K562 (cell line): Measurements from ENCODE around the gene CERS6. TPM values are rescaled to one million over a fixed set of nuclear protein-coding genes. Genes with fewer than 3 reads are reported as not detected.

Experiments used
- ATF1 ChIP-seq, 2 experiments: fragments of 450-650 bp in 1 of 2; IDR thresholded peaks; 2 replicates each; pipeline ENCODE4 v1.6.1; 2016; ENCODE audit warnings: missing compliant biosample characterization in 1 of 2, missing genetic modification characterization in 1 of 2
- ATF2 ChIP-seq: sonication (generic); formaldehyde crosslinking; IDR thresholded peaks from 2 replicates; pipeline ENCODE4 v1.8.1; 2022; ENCODE audit warnings: missing genetic modification reagents
- CREBBP ChIP-seq: IDR thresholded peaks from one replicate; pipeline ENCODE4 v1.6.1; 2012; ENCODE audit warnings: low read depth, mild to moderate bottlenecking, control low read depth, inconsistent platforms, low read length
- CUX1 ChIP-seq: fragments of 200-800 bp; sonication (Bioruptor generic); IDR thresholded peaks from 2 replicates; pipeline ENCODE4 v1.6.1; 2016; ENCODE audit warnings: missing genetic modification characterization, missing compliant biosample characterization
- NONO ChIP-seq, 2 experiments: fragments of 200-400 bp in 1 of 2; fragments of 450-650 bp in 1 of 2; formaldehyde crosslinking in 1 of 2; IDR thresholded peaks; 2 replicates each; pipeline ENCODE4 v1.6.1; 2017; ENCODE audit warnings: low read depth in 2 of 2, mild to moderate bottlenecking in 2 of 2, moderate library complexity in 2 of 2, low read length in 1 of 2
- NR3C1 ChIP-seq: sonication (generic); formaldehyde crosslinking; IDR thresholded peaks from 2 replicates; pipeline ENCODE4 v1.8.1; 2022; ENCODE audit warnings: missing genetic modification reagents
- RBM39 ChIP-seq: fragments of 200-400 bp; formaldehyde crosslinking; optimal IDR thresholded peaks from 2 replicates; pipeline ENCODE3; 2018; ENCODE audit warnings: low read depth, low read length
- TBP ChIP-seq: optimal IDR thresholded peaks from 2 replicates; pipeline ENCODE3; 2011; ENCODE audit warnings: low read depth, low read length, improper control_type of control experiment
- ZNF408 ChIP-seq: fragments of 250-450 bp; sonication (Bioruptor Pico); IDR thresholded peaks from 2 replicates; pipeline ENCODE4 v1.4.0; 2020; ENCODE audit warnings: low read depth, mild to moderate bottlenecking, moderate library complexity
- polyA plus RNA-seq, 8 experiments: library from polyadenylated mRNA; depleted of rRNA in 4 of 8; stranded (reverse) in 5 of 8; unstranded in 3 of 8; fragments of >200 nt; fragmentation: Nextera tagmentation in 2 of 8; fragmentation: Illumina TruSeq in 1 of 8; extraction: Ambion mirVana in 2 of 8; extraction: Trizol in 1 of 8; gene quantifications; 2 replicates each; pipeline versions ENCODE4 v1.2.1 to v1.2.3, GENCODE V29; 2011 to 2014; ENCODE audit warnings: inconsistent platforms in 1 of 8, missing spikeins in 1 of 8
- total RNA-seq, 7 experiments: library from RNA; depleted of rRNA in 6 of 7; stranded (reverse); fragments of >200 nt in 6 of 7; fragmentation: Illumina TruSeq in 2 of 7; extraction: Trizol in 2 of 7; gene quantifications; 2 replicates each; pipeline versions ENCODE4 v1.2.1 to v1.2.3, GENCODE V29; 2011 to 2021; ENCODE audit warnings: low replicate concordance in 1 of 7

CERS6 gene
- total and polyA plus RNA-seq, 9 of the 15 experiments (the other 6 are each of a cell fraction or from before 2014, with no cell fraction given) = 1.6 to 13.6 (median 11.4) TPM

- TF ChIP-seq CUX1 (CRISPR knock-in tag) (no peak), ATF2 (no peak), ZNF408 (no peak), NR3C1 (CRISPR knock-in tag) (no peak), CREBBP (no peak), TBP (no peak), RBM39 (no peak), ATF1 (CRISPR knock-in tag; IDR thresholded peaks at IDR 0.05) (no peak), ATF1 (tag; IDR thresholded peaks at IDR 0.05) (peak; percentile 33), NONO (IDR thresholded peaks at IDR 0.05; ENCODE audit: low read depth in 2 of 2, low read length in 1 of 2) (no peak)
Measured at GRCh38 chr2:168685600-168686451, 229.8 kb downstream of the CERS6 start (continued).
